ENCODE measurements around the gene SETX.

The SETX gene

GRCh38 chr9:132348676-132349075, 6.1 kb downstream of the SETX start:
- in situ Hi-C loops (cut with HindIII; ENCODE audit: low pct_ligation_motif_present, low sequenced_read_pairs), result no loop called here
- Histone ChIP-seq H3K4me3 (ENCODE audit: low read depth, low read length) (no peak overlapping the region), H3K27me3 (replicated peaks) (no peaks in the 10 kb centered on the region), H3K27ac (no peak overlapping the region), H3K36me3 (replicated peaks) (peaks cover 66% of the 10 kb centered on the region)
- no peak for DNase-seq
- no peak for TF ChIP-seq CTCF (IDR thresholded peaks at IDR 0.05; ENCODE audit: low read depth, low read length, missing control alignments)

- Histone ChIP-seq H3K27me3 (replicated peaks) (no peaks in the 10 kb centered on the region), H3K27ac (no peak overlapping the region), H3K36me3 (replicated peaks) (peaks cover 70% of the 10 kb centered on the region), H3K4me3 (ENCODE audit: low read depth, low read length) (no peak overlapping the region)
- no peak for TF ChIP-seq CTCF (IDR thresholded peaks at IDR 0.05; ENCODE audit: low read depth, low read length, missing control alignments)
- DNase-seq, result no peak
- in situ Hi-C loops (cut with HindIII; ENCODE audit: low pct_ligation_motif_present, low sequenced_read_pairs), result no loop called here
Measured at GRCh38 chr9:132346177-132346576, 8.6 kb downstream of the SETX start.

- Histone ChIP-seq H3K27me3 (replicated peaks) (no peaks in the 10 kb centered on the region), H3K4me3 (ENCODE audit: low read depth, low read length) (no peak overlapping the region), H3K27ac (no peak overlapping the region), H3K36me3 (replicated peaks) (peaks cover 68% of the 10 kb centered on the region)
- in situ Hi-C loops (cut with HindIII; ENCODE audit: low pct_ligation_motif_present, low sequenced_read_pairs), result no loop called here
- DNase-seq, result no peak
- no peak for TF ChIP-seq CTCF (IDR thresholded peaks at IDR 0.05; ENCODE audit: low read depth, low read length, missing control alignments)
Measured at GRCh38 chr9:132341177-132341840, 13.5 kb downstream of the SETX start.

GRCh38 chr9:132334364-132334763, 20.4 kb downstream of the SETX start:
- Histone ChIP-seq H3K27me3 (replicated peaks) (no peaks in the 10 kb centered on the region), H3K27ac (no peak overlapping the region), H3K36me3 (replicated peaks) (peaks cover 62% of the 10 kb centered on the region), H3K4me3 (ENCODE audit: low read depth, low read length) (no peak overlapping the region)
- DNase-seq, result no peak
- in situ Hi-C loops (cut with HindIII; ENCODE audit: low pct_ligation_motif_present, low sequenced_read_pairs), result no loop called here
- no peak for TF ChIP-seq CTCF (IDR thresholded peaks at IDR 0.05; ENCODE audit: low read depth, low read length, missing control alignments)

- DNase-seq, result no peak
- H3K36me3 ChIP-seq (replicated peaks), result peaks cover 69% of the 10 kb centered on the region
- H3K4me3 ChIP-seq (ENCODE audit: low read depth, low read length), result no peak overlapping the region
- no peak for TF ChIP-seq CTCF (IDR thresholded peaks at IDR 0.05; ENCODE audit: low read depth, low read length, missing control alignments)
- in situ Hi-C loops (cut with HindIII; ENCODE audit: low pct_ligation_motif_present, low sequenced_read_pairs), result no loop called here
- no peaks in the 10 kb centered on the region for H3K27me3 ChIP-seq (replicated peaks)
- H3K27ac ChIP-seq, result no peak overlapping the region
Measured at GRCh38 chr9:132333556-132333955, 21.2 kb downstream of the SETX start.

- Histone ChIP-seq H3K36me3 (replicated peaks) (peaks cover 61% of the 10 kb centered on the region), H3K4me3 (ENCODE audit: low read depth, low read length) (no peak overlapping the region), H3K27ac (no peak overlapping the region), H3K27me3 (replicated peaks) (no peaks in the 10 kb centered on the region)
- in situ Hi-C loops (cut with HindIII; ENCODE audit: low pct_ligation_motif_present, low sequenced_read_pairs), result no loop called here
- no peak for DNase-seq
- no peak for TF ChIP-seq CTCF (IDR thresholded peaks at IDR 0.05; ENCODE audit: low read depth, low read length, missing control alignments)
Measured at GRCh38 chr9:132328580-132328979, 26.2 kb downstream of the SETX start.
